Right cardiac atrium (tissue), 5 donors: ENCODE measurements around the gene FBXO2. TPM values are rescaled to one million over a fixed set of nuclear protein-coding genes. Genes with fewer than 3 reads are reported as not detected.
"Not testable (repeated sequence)": the region's sequence is repeated elsewhere in the genome, so short reads cannot be mapped to it uniquely, and the experiment has no call there.

Experiments
- ATAC-seq, 2 donors: fragments of 200-7000 bp; cut with Tn5 transposase; one replicate each; pipeline versions ENCODE4 v1.8.0 to v1.9.1; 2020; ENCODE audit warnings: moderate library complexity in 2 of 2, mild to moderate bottlenecking in 1 of 2
- DNase-seq, 3 donors: peaks; one replicate each; pipeline ENCODE4 v3.0.0-alpha.2; 2020
- H3K27ac ChIP-seq: one replicate; pipeline ENCODE4 v1.5.1; 2013; ENCODE audit warnings: mild to moderate bottlenecking, low read length, control low read depth, moderate library complexity
- H3K27me3 ChIP-seq: one replicate; pipeline ENCODE4 v1.6.1; 2013; ENCODE audit not compliant: control insufficient read depth, insufficient read depth
- H3K4me1 ChIP-seq: one replicate; pipeline ENCODE4 v1.6.1; 2013; ENCODE audit warnings: low read length; ENCODE audit not compliant: control insufficient read depth, insufficient read depth
- H3K4me3 ChIP-seq: one replicate; pipeline ENCODE4 v1.5.1; 2013; ENCODE audit warnings: low read length, control low read depth
- H3K9me3 ChIP-seq: one replicate; pipeline ENCODE4 v1.6.1; 2013; ENCODE audit warnings: low read length; ENCODE audit not compliant: control insufficient read depth
- WGBS: extraction: QIAGEN DNeasy Blood & Tissue Kit; methylation state at CpG from one replicate; pipeline ENCODE4 v1.1.7; 2013; 5-methylcytosine and 5-hydroxymethylcytosine counted together
- intact Hi-C, 4 donors: fragments of 100-400 bp; cut with DNase I; formaldehyde crosslinking; loops; one replicate each; pipeline versions ENCODE4 v1.11.0 to v1.14.0; 2022 to 2023
- polyA plus RNA-seq: library from polyadenylated mRNA; stranded (reverse); fragments of 200-250 nt; gene quantifications from one replicate; pipeline ENCODE4 v1.2.3, GENCODE V29; 2013
- total RNA-seq, 4 donors: library from RNA; stranded (reverse); fragmentation: NEBNext Ultra II Directional; extraction: Animal tissue kit (Norgen Biotek cat#: 25700); gene quantifications; one replicate each; pipeline ENCODE4 v1.2.1, GENCODE V29; 2021
- donor health status: healthy with polysubstance abuse.
- donor health status: DM: no; HTN: yes; CAD: no.
- donor health status: DM: no; HTN: no; CAD: no.
- donor health status: DM: no; HTN: yes; CAD: no; lungs with severe emphysema.
- donor health status: DM: yes; HTN: yes; CAD: no.

Gene FBXO2
- total and polyA plus RNA-seq, 5 donors, result 5.4 to 14.0 (median 7.1) TPM

DNA sequence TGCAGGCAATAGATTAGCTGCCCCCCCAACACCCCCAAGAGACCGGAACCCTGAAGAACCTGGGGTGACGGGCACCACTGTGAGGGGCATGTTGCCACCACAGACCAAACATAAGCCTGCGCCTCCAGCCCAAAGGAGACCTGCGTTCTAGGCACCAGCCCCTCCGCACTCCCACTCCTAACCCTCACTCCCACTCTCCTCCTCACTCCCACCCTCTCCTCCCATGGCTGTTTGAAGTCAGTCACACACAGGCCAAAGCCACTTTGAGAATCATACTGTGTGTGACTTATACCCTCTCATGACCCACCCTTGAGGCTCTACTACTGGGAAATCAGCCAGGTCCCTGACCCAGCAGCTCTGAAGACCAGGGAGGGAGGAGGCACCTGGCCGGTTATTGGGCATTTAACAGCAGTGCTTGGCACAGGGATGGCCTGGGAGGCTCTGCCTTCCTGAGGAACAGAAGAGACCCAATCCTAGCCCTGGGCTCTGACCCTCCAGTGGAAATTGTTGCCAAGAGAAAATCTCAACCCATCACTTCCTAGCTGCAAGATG lies 43.5 kb downstream of the FBXO2 start:
- no peak overlapping the region for H3K4me3 ChIP-seq
- DNase-seq (no peak), ATAC-seq (no peak)
- 58% methylated on average over 6 of the region's 6 CpGs for WGBS
- no peak overlapping the region for H3K27ac ChIP-seq
- no peaks in the 10 kb centered on the region for H3K27me3 ChIP-seq
- no peaks in the 10 kb centered on the region for H3K9me3 ChIP-seq
- intact Hi-C loops, result no loop called here
- H3K4me1 ChIP-seq, result no peaks in the 10 kb centered on the region

DNA sequence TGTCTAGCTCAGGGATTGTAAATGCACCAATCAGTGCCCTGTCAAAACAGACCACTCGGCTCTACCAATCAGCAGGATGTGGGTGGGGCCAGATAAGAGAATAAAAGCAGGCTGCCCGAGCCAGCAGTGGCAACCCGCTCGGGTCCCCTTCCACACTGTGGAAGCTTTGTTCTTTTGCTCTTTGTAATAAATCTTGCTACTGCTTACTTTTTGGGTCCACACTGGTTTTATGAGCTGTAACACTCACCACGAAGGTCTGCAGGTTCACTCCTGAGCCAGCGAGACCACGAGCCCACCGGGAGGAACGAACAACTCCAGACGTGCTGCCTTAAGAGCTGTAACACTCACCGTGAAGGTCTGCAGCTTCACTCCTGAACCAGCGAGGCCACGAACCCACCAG lies 44.9 kb downstream of the FBXO2 start:
- WGBS, result 77% methylated on average over 13 of the region's 13 CpGs
- H3K4me3 ChIP-seq, intact Hi-C loops, DNase-seq, ATAC-seq, H3K27ac ChIP-seq, H3K9me3 ChIP-seq, H3K27me3 ChIP-seq, H3K4me1 ChIP-seq: not testable (repeated sequence)

DNA sequence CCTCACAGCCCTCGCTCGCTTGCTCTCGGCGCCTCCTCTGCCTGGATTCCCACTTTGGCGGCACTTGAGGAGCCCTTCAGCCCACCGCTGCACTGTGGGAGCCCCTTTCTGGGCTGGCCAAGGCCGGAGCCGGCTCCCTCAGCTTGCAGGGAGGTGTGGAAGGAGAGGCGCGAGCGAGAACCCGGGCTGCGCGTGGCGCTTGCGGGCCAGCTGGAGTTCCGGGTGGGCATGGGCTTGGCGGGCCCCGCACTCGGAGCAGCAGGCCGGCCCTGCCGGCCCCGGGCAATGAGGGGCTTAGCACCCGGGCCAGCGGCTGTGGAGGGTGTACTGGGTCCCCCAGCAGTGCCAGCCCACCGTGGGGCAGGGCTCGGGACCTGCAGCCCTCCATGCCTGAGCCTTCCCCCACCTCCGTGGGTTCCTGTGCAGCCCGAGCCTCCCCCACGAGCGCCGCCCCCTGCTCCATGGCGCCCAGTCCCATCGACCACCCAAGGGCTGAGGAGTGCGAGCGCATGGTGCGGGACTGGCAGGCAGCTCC lies 45.6 kb downstream of the FBXO2 start:
- whole genome bisulfite sequencing, result 97% methylated on average over 35 of the region's 37 CpGs
- ATAC-seq, DNase-seq, H3K4me3 ChIP-seq, intact Hi-C loops, H3K4me1 ChIP-seq, H3K9me3 ChIP-seq, H3K27ac ChIP-seq, H3K27me3 ChIP-seq: not testable (repeated sequence)

DNA sequence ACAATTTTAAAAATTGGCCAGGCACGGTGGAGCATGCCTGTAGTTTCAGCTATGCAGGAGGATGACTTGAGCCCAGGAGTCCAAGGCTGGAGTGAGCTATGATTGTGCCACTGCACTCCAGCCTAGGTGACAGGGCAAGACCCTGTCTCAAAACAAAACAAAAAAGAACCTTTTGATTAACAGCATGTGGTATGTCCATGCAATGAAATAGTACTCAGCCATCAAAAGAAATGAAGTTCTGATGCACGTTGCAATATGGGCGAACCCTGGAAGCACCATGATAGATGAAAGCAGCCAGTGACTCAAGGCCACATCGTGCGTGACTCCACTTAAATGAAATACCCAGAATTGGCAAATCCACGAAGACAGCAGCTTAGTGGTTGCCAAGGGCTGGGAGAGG lies 47.5 kb downstream of the FBXO2 start:
- no peaks in the 10 kb centered on the region for H3K4me1 ChIP-seq
- intact Hi-C loops, result no loop called here
- no peaks in the 10 kb centered on the region for H3K27me3 ChIP-seq
- ATAC-seq, result no peak
- no peaks in the 10 kb centered on the region for H3K9me3 ChIP-seq
- 89% methylated on average over 6 of the region's 6 CpGs for WGBS
- no peak overlapping the region for H3K27ac ChIP-seq
- DNase-seq, result no peak
- H3K4me3 ChIP-seq, result no peak overlapping the region

DNA sequence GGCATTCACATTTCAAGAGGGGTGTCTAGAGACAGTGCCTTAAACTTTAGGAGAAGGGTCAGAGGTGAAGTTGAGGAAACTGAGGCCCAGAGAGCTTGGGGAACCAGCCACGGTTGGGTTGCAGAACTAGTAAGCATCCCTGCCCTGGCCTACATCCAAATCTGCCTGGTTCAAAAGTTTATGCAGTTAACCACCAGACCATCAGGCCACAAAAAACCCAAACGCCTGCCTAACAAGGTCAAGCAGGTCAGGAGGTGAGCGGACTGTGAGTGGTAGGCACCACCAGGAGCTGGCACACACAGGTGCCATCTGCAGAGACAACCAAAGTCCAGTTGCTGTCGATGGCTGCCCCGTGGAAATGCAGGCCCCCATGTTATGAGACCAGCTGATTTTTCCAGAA lies 51.2 kb downstream of the FBXO2 start:
- DNase-seq (no peak), ATAC-seq (no peak)
- WGBS, result 81% methylated on average over 5 of the region's 5 CpGs
- H3K4me1 ChIP-seq, result no peaks in the 10 kb centered on the region
- intact Hi-C loops, result no loop called here
- H3K27ac ChIP-seq, result no peak overlapping the region
- H3K9me3 ChIP-seq, result no peaks in the 10 kb centered on the region
- H3K4me3 ChIP-seq, result no peak overlapping the region
- no peaks in the 10 kb centered on the region for H3K27me3 ChIP-seq

DNA sequence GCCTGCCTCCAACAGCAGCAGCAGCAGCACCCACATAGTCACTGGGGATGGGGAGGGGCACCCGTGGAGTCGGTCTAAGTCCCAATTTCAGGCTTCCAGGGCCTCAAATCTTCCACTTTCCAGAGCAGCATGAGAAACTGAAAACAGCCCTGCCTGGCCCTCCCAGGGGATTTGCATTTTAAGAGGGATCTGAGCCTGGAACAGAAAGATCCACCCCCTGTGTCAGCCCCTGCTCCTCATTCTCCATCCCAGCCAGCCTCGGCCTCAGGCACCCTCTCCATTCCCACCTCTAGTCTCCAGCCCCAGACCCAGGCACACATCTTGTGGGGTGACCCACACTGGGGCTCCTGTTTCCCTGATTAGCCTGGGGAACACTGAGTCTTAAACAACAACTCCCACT lies 51.8 kb downstream of the FBXO2 start:
- intact Hi-C loops, result no loop called here
- Histone ChIP-seq H3K9me3 (no peaks in the 10 kb centered on the region), H3K27me3 (no peaks in the 10 kb centered on the region), H3K27ac (no peak overlapping the region), H3K4me1 (no peaks in the 10 kb centered on the region), H3K4me3 (no peak overlapping the region)
- DNase-seq (no peak), ATAC-seq (no peak)
- 59% methylated on average over 3 of the region's 3 CpGs for WGBS

DNA sequence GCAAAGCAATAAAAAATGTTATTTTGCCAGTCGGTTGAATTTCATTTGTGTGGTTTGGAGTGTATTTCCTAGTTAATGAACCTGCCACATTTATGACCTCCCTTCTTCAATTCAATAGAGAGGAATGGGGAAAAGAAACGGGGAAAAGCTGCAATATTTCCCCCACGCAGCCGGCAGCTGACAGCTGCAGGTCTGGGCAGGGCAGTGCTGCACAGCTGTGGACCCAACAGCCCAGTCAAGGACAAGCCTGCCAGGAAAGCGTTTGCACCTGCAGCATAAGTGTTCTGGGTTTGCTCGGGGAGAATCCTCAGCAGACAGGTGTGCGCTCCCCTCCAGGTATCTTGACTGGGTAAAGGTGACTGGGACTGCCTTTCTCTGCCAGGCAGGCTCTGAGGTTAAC lies 53.4 kb downstream of the FBXO2 start:
- no peak overlapping the region for H3K27ac ChIP-seq
- DNase-seq (no peak), ATAC-seq (no peak)
- H3K9me3 ChIP-seq, result no peaks in the 10 kb centered on the region
- 68% methylated on average over 7 of the region's 7 CpGs for WGBS
- H3K4me3 ChIP-seq, result no peak overlapping the region
- intact Hi-C loops, result no loop called here
- H3K4me1 ChIP-seq, result no peaks in the 10 kb centered on the region
- H3K27me3 ChIP-seq, result no peaks in the 10 kb centered on the region

DNA sequence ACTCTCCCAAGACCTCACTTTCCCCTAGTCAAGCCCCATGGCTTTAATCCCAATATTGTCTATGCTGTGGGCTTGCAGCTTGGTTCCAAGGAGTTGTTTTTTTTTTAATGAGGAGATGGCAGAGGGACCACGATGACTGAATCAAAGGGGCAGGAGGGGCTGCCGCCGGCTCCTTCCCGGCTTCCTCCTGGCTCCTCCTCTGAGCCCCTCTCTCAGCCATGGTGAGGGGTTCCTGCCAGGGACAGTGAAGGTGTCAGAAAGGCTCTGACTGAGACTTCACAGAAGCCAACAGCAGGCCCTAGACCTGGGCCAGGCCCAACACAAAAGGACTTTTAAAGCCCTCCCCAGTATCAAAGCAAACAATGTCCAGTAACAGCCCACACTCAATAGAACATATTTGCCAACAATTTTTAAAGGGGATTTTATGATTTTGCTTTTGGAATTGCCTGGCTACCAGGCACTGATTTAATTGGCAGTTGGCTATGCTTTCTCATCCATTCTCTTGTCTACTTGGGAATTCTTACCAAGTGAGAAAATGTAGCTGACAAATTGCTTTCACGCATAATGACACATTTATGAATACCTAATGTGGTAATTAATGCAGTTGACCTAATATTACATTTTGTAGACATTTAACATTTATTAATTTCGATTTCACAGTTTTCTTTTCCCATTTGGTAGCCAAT lies 54.2 kb downstream of the FBXO2 start:
- 60% methylated on average over 6 of the region's 6 CpGs for WGBS

GRCh38 chr1:11598461-11598860 lies 55.8 kb downstream of the FBXO2 start:
- Histone ChIP-seq H3K27me3 (no peaks in the 10 kb centered on the region), H3K9me3 (no peaks in the 10 kb centered on the region), H3K4me1 (no peaks in the 10 kb centered on the region), H3K27ac (no peak overlapping the region), H3K4me3 (no peak overlapping the region)
- ATAC-seq (no peak), DNase-seq (no peak)
- 69% methylated on average over 5 of the region's 5 CpGs for WGBS
- intact Hi-C loops, result no loop called here

More for the DNA sequence above, 54.2 kb downstream of the FBXO2 start:
- H3K27ac ChIP-seq, result no peak overlapping the region
- H3K4me3 ChIP-seq, result no peak overlapping the region
- H3K27me3 ChIP-seq, result no peaks in the 10 kb centered on the region
- no peaks in the 10 kb centered on the region for H3K4me1 ChIP-seq
- ATAC-seq (no peak), DNase-seq (no peak)
- H3K9me3 ChIP-seq, result no peaks in the 10 kb centered on the region
- intact Hi-C loops, result no loop called here
